Measurements from ENCODE around the gene NAPEPLD.
"Not testable (repeated sequence)": the region's sequence is repeated elsewhere in the genome, so short reads cannot be mapped to it uniquely, and the experiment has no call there.

DNA sequence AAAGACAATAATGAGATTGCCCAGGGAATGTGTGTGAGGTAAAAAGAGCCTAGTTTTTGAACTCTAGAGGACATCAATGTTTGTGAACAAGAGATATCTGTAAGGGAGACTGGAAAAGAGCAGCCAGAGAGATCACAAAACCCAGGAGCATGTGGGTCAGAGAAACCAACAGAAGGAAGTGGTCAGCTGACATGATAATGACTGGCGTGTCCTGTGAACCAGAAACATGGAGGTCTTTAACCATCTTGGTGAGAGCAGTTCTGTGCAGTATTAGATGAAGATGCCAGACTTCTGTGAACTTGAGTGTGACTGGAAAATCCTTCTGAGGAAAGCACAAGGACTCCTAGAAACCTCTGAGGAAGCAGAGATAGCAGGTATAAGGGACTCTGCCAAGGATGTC, 10.2 kb upstream of the NAPEPLD start:
- TF ChIP-seq, protein P1, sequence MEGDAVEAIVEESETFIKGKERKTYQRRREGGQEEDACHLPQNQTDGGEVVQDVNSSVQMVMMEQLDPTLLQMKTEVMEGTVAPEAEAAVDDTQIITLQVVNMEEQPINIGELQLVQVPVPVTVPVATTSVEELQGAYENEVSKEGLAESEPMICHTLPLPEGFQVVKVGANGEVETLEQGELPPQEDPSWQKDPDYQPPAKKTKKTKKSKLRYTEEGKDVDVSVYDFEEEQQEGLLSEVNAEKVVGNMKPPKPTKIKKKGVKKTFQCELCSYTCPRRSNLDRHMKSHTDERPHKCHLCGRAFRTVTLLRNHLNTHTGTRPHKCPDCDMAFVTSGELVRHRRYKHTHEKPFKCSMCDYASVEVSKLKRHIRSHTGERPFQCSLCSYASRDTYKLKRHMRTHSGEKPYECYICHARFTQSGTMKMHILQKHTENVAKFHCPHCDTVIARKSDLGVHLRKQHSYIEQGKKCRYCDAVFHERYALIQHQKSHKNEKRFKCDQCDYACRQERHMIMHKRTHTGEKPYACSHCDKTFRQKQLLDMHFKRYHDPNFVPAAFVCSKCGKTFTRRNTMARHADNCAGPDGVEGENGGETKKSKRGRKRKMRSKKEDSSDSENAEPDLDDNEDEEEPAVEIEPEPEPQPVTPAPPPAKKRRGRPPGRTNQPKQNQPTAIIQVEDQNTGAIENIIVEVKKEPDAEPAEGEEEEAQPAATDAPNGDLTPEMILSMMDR (IDR thresholded peaks at IDR 0.05; ENCODE audit: extremely low read depth in 1 of 2, insufficient read depth in 1 of 2, low read depth in 1 of 2, low read length in 2 of 2) = not testable (repeated sequence)
- not testable (repeated sequence) for TF ChIP-seq EZH2 (IDR thresholded peaks at IDR 0.05; ENCODE audit: borderline replicate concordance, low read depth, low read length, severe bottlenecking); FOS (IDR thresholded peaks at IDR 0.05; ENCODE audit: borderline replicate concordance, insufficient read depth, low read length); POLR2A (IDR thresholded peaks at IDR 0.05; ENCODE audit: low read depth, low read length); POLR2AphosphoS5 (IDR thresholded peaks at IDR 0.05; ENCODE audit: insufficient read depth, low read depth, low read length); JUN (IDR thresholded peaks at IDR 0.05; ENCODE audit: borderline replicate concordance, insufficient read depth, insufficient read length, low read depth); GATA2 (IDR thresholded peaks at IDR 0.05; ENCODE audit: insufficient read depth, insufficient read length, low read depth, low read length); MYC (IDR thresholded peaks at IDR 0.05; ENCODE audit: low read depth, low read length)
- TF ChIP-seq, protein P2, sequence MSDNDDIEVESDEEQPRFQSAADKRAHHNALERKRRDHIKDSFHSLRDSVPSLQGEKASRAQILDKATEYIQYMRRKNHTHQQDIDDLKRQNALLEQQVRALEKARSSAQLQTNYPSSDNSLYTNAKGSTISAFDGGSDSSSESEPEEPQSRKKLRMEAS (IDR thresholded peaks at IDR 0.05; ENCODE audit: insufficient read depth, insufficient read length) = not testable (repeated sequence)

Data from endothelial cell of umbilical vein (primary cell).